HEK293 (cell line): ENCODE measurements around the gene NRP1.

Experiments
- HIC1 ChIP-seq: fragments of 450-650 bp; formaldehyde crosslinking; IDR thresholded peaks from 2 replicates; pipeline ENCODE4 v1.5.1; 2016; ENCODE audit warnings: missing biosample characterization, missing genetic modification characterization
- ZBTB48 ChIP-seq: fragments of 450-650 bp; formaldehyde crosslinking; IDR thresholded peaks from 2 replicates; pipeline ENCODE4 v1.5.1; 2016; ENCODE audit warnings: missing biosample characterization, missing genetic modification characterization
- ZNF140 ChIP-seq: fragments of 450-650 bp; formaldehyde crosslinking; IDR thresholded peaks from 2 replicates; pipeline ENCODE4 v1.5.1; 2016; ENCODE audit warnings: missing biosample characterization, missing genetic modification characterization
- ZNF24 ChIP-seq: fragments of 450-650 bp; formaldehyde crosslinking; IDR thresholded peaks from 2 replicates; pipeline ENCODE4 v1.5.1; 2016; ENCODE audit warnings: missing biosample characterization, missing genetic modification characterization
- ZNF274 ChIP-seq, 2 experiments: fragments of 200-500 bp in 1 of 2; fragments of 450-650 bp in 1 of 2; sonication (Bioruptor generic) in 1 of 2; formaldehyde crosslinking in 1 of 2; IDR thresholded peaks; 2 replicates each; pipeline versions ENCODE4 v1.5.1 to v1.6.1; 2014 to 2016; ENCODE audit warnings: borderline replicate concordance in 1 of 2, inconsistent platforms in 1 of 2, low read length in 1 of 2, missing biosample characterization in 1 of 2, missing genetic modification characterization in 1 of 2
- TF ChIP-seq, protein P1 (sequence below): fragments of 450-650 bp; formaldehyde crosslinking; IDR thresholded peaks from 2 replicates; pipeline ENCODE4 v1.5.1; 2016; ENCODE audit warnings: missing biosample characterization, missing genetic modification characterization, low read depth
- TF ChIP-seq, protein P2 (sequence below): fragments of 450-650 bp; formaldehyde crosslinking; IDR thresholded peaks from 2 replicates; pipeline ENCODE4 v1.5.1; 2016; ENCODE audit warnings: missing biosample characterization, missing genetic modification characterization
- TF ChIP-seq, protein P3 (sequence below): fragments of 450-650 bp; formaldehyde crosslinking; optimal IDR thresholded peaks from 2 replicates; pipeline ENCODE3; 2016; ENCODE audit warnings: missing biosample characterization, mild to moderate bottlenecking, missing genetic modification characterization

- TF ChIP-seq ZBTB48 (tag by site-specific recombination) (no peak), HIC1 (tag by site-specific recombination) (no peak), ZNF274 (IDR thresholded peaks at IDR 0.05; ENCODE audit: low read length) (no peak), ZNF274 (tag by site-specific recombination; IDR thresholded peaks at IDR 0.05; ENCODE audit: borderline replicate concordance) (no peak), ZNF140 (tag by site-specific recombination) (no peak), ZNF24 (tag by site-specific recombination) (no peak)
- TF ChIP-seq, protein P1, sequence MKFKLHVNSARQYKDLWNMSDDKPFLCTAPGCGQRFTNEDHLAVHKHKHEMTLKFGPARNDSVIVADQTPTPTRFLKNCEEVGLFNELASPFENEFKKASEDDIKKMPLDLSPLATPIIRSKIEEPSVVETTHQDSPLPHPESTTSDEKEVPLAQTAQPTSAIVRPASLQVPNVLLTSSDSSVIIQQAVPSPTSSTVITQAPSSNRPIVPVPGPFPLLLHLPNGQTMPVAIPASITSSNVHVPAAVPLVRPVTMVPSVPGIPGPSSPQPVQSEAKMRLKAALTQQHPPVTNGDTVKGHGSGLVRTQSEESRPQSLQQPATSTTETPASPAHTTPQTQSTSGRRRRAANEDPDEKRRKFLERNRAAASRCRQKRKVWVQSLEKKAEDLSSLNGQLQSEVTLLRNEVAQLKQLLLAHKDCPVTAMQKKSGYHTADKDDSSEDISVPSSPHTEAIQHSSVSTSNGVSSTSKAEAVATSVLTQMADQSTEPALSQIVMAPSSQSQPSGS = no peak
- TF ChIP-seq, protein P2, sequence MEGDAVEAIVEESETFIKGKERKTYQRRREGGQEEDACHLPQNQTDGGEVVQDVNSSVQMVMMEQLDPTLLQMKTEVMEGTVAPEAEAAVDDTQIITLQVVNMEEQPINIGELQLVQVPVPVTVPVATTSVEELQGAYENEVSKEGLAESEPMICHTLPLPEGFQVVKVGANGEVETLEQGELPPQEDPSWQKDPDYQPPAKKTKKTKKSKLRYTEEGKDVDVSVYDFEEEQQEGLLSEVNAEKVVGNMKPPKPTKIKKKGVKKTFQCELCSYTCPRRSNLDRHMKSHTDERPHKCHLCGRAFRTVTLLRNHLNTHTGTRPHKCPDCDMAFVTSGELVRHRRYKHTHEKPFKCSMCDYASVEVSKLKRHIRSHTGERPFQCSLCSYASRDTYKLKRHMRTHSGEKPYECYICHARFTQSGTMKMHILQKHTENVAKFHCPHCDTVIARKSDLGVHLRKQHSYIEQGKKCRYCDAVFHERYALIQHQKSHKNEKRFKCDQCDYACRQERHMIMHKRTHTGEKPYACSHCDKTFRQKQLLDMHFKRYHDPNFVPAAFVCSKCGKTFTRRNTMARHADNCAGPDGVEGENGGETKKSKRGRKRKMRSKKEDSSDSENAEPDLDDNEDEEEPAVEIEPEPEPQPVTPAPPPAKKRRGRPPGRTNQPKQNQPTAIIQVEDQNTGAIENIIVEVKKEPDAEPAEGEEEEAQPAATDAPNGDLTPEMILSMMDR (tag by site-specific recombination) = no peak
- TF ChIP-seq, protein P3, sequence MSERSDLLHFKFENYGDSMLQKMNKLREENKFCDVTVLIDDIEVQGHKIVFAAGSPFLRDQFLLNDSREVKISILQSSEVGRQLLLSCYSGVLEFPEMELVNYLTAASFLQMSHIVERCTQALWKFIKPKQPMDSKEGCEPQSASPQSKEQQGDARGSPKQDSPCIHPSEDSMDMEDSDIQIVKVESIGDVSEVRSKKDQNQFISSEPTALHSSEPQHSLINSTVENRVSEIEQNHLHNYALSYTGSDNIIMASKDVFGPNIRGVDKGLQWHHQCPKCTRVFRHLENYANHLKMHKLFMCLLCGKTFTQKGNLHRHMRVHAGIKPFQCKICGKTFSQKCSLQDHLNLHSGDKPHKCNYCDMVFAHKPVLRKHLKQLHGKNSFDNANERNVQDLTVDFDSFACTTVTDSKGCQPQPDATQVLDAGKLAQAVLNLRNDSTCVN = no peak
Observed at GRCh38 chr10:33244354-33244967, 90.0 kb downstream of the NRP1 start.
